NT2/D1 (cell line): Measurements from ENCODE around the gene ST6GALNAC3.
A peak's percentile ranks its signal among the peaks of the same experiment; 100 is the strongest.
"Not testable (repeated sequence)": the region's sequence is repeated elsewhere in the genome, so short reads cannot be mapped to it uniquely, and the experiment has no call there.

Source experiments
- DNase-seq: peaks from one replicate; pipeline ENCODE4 v3.0.0-alpha.2; 2011; ENCODE audit warnings: low read depth, low spot score
- H3K27me3 ChIP-seq: 2 replicates; pipeline ENCODE4 v1.6.0; 2011; ENCODE audit warnings: mild to moderate bottlenecking; ENCODE audit not compliant: insufficient read length, insufficient read depth
- H3K36me3 ChIP-seq: 2 replicates; pipeline ENCODE4 v1.6.1; 2011; ENCODE audit warnings: mild to moderate bottlenecking, low read length, mixed read lengths; ENCODE audit not compliant: insufficient read depth, insufficient read length
- H3K4me1 ChIP-seq: 2 replicates; pipeline ENCODE4 v1.5.1; 2011; ENCODE audit not compliant: insufficient read depth, insufficient read length
- H3K4me3 ChIP-seq: 2 replicates; pipeline ENCODE4 v1.5.1; 2011; ENCODE audit warnings: low read depth; ENCODE audit not compliant: insufficient read length
- H3K9ac ChIP-seq: 2 replicates; pipeline ENCODE4 v1.6.0; 2011; ENCODE audit warnings: low read depth; ENCODE audit not compliant: insufficient read length
- H3K9me3 ChIP-seq: 2 replicates; pipeline ENCODE4 v1.5.1; 2011; ENCODE audit warnings: mild to moderate bottlenecking, low read length; ENCODE audit not compliant: insufficient read depth
- SUZ12 ChIP-seq: IDR thresholded peaks from 2 replicates; pipeline ENCODE4 v1.6.1; 2011; ENCODE audit not compliant: insufficient read length, insufficient read depth; ENCODE audit errors: extremely low read depth
- YY1 ChIP-seq: IDR thresholded peaks from 2 replicates; pipeline ENCODE4 v1.6.1; 2011; ENCODE audit not compliant: insufficient read length, insufficient read depth
- ZNF274 ChIP-seq: IDR thresholded peaks from 2 replicates; pipeline ENCODE4 v1.6.1; 2011; ENCODE audit warnings: mild to moderate bottlenecking, low read depth, low read length

Gene ST6GALNAC3

GRCh38 chr1:76330991-76331603, 256.6 kb downstream of the ST6GALNAC3 start:
- H3K27me3 ChIP-seq = no peaks in the 10 kb centered on the region
- H3K9ac ChIP-seq = no peak overlapping the region
- H3K4me1 ChIP-seq = no peaks in the 10 kb centered on the region
- no peak for TF ChIP-seq ZNF274
- no peak for TF ChIP-seq YY1
- TF ChIP-seq SUZ12 = no peak
- H3K4me3 ChIP-seq = no peak overlapping the region
- DNase-seq = peak; percentile 60
- no peaks in the 10 kb centered on the region for H3K9me3 ChIP-seq
- no peaks in the 10 kb centered on the region for H3K36me3 ChIP-seq

GRCh38 chr1:76335882-76336281, 261.3 kb downstream of the ST6GALNAC3 start:
- Histone ChIP-seq H3K9me3 (no peaks in the 10 kb centered on the region), H3K36me3 (no peaks in the 10 kb centered on the region), H3K27me3 (no peaks in the 10 kb centered on the region), H3K9ac (no peak overlapping the region), H3K4me1 (peaks cover 2% of the 10 kb centered on the region), H3K4me3 (no peak overlapping the region)
- TF ChIP-seq SUZ12 = no peak
- TF ChIP-seq YY1 = no peak
- no peak for TF ChIP-seq ZNF274
- DNase-seq = no peak

- Histone ChIP-seq H3K4me3 (no peak overlapping the region), H3K9me3 (no peaks in the 10 kb centered on the region), H3K27me3 (no peaks in the 10 kb centered on the region), H3K36me3 (no peaks in the 10 kb centered on the region), H3K9ac (no peak overlapping the region), H3K4me1 (peaks cover 2% of the 10 kb centered on the region)
- peak; percentile 36 for DNase-seq
- TF ChIP-seq YY1 = no peak
- no peak for TF ChIP-seq ZNF274
- no peak for TF ChIP-seq SUZ12
Measured at GRCh38 chr1:76336931-76337371, 262.4 kb downstream of the ST6GALNAC3 start.

GRCh38 chr1:76337542-76338219, 263.1 kb downstream of the ST6GALNAC3 start:
- Histone ChIP-seq H3K36me3 (no peaks in the 10 kb centered on the region), H3K4me3 (no peak overlapping the region), H3K4me1 (peaks cover 2% of the 10 kb centered on the region), H3K9ac (no peak overlapping the region), H3K27me3 (no peaks in the 10 kb centered on the region), H3K9me3 (no peaks in the 10 kb centered on the region)
- TF ChIP-seq SUZ12 (no peak), YY1 (no peak), ZNF274 (no peak)
- DNase-seq = no peak

- no peak for DNase-seq
- Histone ChIP-seq H3K9ac (no peak overlapping the region), H3K9me3 (no peaks in the 10 kb centered on the region), H3K4me1 (peaks cover 2% of the 10 kb centered on the region), H3K27me3 (no peaks in the 10 kb centered on the region), H3K36me3 (no peaks in the 10 kb centered on the region), H3K4me3 (no peak overlapping the region)
- TF ChIP-seq ZNF274 (no peak), SUZ12 (no peak), YY1 (no peak)
Measured at GRCh38 chr1:76340056-76340455, 265.5 kb downstream of the ST6GALNAC3 start.

GRCh38 chr1:76341816-76342215, 267.3 kb downstream of the ST6GALNAC3 start:
- not testable (repeated sequence) for H3K4me3 ChIP-seq, DNase-seq, H3K9ac ChIP-seq, H3K27me3 ChIP-seq, H3K36me3 ChIP-seq, H3K4me1 ChIP-seq, H3K9me3 ChIP-seq

- H3K9me3 ChIP-seq = no peaks in the 10 kb centered on the region
- TF ChIP-seq SUZ12 (no peak), ZNF274 (no peak), YY1 (no peak)
- H3K4me3 ChIP-seq = no peak overlapping the region
- H3K4me1 ChIP-seq = no peaks in the 10 kb centered on the region
- H3K27me3 ChIP-seq = no peaks in the 10 kb centered on the region
- H3K36me3 ChIP-seq = no peaks in the 10 kb centered on the region
- DNase-seq = no peak
- no peak overlapping the region for H3K9ac ChIP-seq
Measured at GRCh38 chr1:76343356-76343755, 268.8 kb downstream of the ST6GALNAC3 start.
